Measurements from ENCODE around the gene SPN. TPM values are rescaled to one million over a fixed set of nuclear protein-coding genes. Genes with fewer than 3 reads are reported as not detected.

SPN gene
- total and polyA plus RNA-seq, 12 donors = 0.29 to 12.6 (median 1.7) TPM

GRCh38 chr16:29641561-29641960 lies 21.5 kb upstream of the SPN start:
- intact Hi-C loops (cut with DNase I) = no loop called here

GRCh38 chr16:29643596-29643995 lies 19.5 kb upstream of the SPN start:
- H3K9me3 ChIP-seq = no peaks in the 10 kb centered on the region
- peaks cover 0 to 35% (median 0%) of the 10 kb centered on the region in 9 donors for H3K4me1 ChIP-seq
- H3K36me3 ChIP-seq = no peaks in the 10 kb centered on the region
- 91 to 94% methylated on average over 7 of the region's 7 CpGs for WGBS, 2 donors
- no peak for DNase-seq
- no peak overlapping the region for H3K27ac ChIP-seq
- TF ChIP-seq, protein P1, sequence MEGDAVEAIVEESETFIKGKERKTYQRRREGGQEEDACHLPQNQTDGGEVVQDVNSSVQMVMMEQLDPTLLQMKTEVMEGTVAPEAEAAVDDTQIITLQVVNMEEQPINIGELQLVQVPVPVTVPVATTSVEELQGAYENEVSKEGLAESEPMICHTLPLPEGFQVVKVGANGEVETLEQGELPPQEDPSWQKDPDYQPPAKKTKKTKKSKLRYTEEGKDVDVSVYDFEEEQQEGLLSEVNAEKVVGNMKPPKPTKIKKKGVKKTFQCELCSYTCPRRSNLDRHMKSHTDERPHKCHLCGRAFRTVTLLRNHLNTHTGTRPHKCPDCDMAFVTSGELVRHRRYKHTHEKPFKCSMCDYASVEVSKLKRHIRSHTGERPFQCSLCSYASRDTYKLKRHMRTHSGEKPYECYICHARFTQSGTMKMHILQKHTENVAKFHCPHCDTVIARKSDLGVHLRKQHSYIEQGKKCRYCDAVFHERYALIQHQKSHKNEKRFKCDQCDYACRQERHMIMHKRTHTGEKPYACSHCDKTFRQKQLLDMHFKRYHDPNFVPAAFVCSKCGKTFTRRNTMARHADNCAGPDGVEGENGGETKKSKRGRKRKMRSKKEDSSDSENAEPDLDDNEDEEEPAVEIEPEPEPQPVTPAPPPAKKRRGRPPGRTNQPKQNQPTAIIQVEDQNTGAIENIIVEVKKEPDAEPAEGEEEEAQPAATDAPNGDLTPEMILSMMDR (IDR thresholded peaks at IDR 0.05) = no peak
- H3K4me3 ChIP-seq = no peak overlapping the region
- intact Hi-C loops (cut with DNase I) = no loop called here
- no peak for ATAC-seq
- H3K27me3 ChIP-seq = no peaks in the 10 kb centered on the region

More at GRCh38 chr16:29641561-29641960, 21.5 kb upstream of the SPN start:
- 56 to 61% methylated on average over 3 of the region's 3 CpGs for WGBS, 2 donors
- no peaks in the 10 kb centered on the region for H3K27me3 ChIP-seq
- H3K9me3 ChIP-seq = no peaks in the 10 kb centered on the region
- peaks cover 0 to 35% (median 0%) of the 10 kb centered on the region in 9 donors for H3K4me1 ChIP-seq
- TF ChIP-seq, protein P1 (IDR thresholded peaks at IDR 0.05) = peak in 1 of 9 donors; percentile 15
- no peak overlapping the region for H3K4me3 ChIP-seq
- no peak for DNase-seq
- ATAC-seq = no peak
- no peak overlapping the region for H3K27ac ChIP-seq
- no peaks in the 10 kb centered on the region for H3K36me3 ChIP-seq

DNA sequence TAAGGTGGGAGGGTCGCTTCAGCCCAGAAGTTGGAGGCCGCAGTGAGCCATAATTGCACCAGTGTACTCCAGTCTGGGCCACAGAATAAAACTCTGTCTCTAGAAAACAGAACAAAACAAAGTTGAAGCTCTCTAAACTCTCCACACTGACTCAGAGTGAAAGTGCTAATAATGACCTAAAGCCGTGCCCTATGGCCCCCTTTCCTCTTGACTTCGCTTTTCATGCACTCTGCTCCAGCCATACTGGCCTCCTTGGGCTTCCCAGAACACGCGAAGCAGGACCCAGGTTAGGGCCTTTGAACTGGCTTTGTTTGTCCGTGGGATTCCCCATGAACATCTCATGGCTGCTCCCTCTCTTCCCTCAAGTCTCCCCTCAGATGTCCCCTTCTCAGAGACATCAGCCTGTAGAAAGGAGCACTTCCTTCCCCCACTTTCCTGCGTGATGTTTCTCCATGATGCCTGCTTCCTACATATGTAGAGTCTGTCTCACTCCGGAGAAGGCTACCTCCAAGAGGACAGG lies 18.6 kb upstream of the SPN start:
- Histone ChIP-seq H3K36me3 (no peaks in the 10 kb centered on the region), H3K9me3 (no peaks in the 10 kb centered on the region), H3K4me1 (peaks cover 0 to 35% (median 0%) of the 10 kb centered on the region in 9 donors), H3K4me3 (no peak overlapping the region), H3K27me3 (no peaks in the 10 kb centered on the region), H3K27ac (peak overlapping the region in 1 of 10 donors; percentile 73)
- intact Hi-C loops (cut with DNase I) = no loop called here
- no peak for DNase-seq
- 83 to 87% methylated on average over 9 of the region's 9 CpGs for WGBS, 2 donors
- peak in 3 of 8 donors; percentile 31 to 44 (median 38) for ATAC-seq
- TF ChIP-seq, protein P1 (IDR thresholded peaks at IDR 0.05) = no peak

GRCh38 chr16:29644973-29645693 lies 17.9 kb upstream of the SPN start:
- ATAC-seq (no peak), DNase-seq (no peak)
- Histone ChIP-seq H3K27me3 (no peaks in the 10 kb centered on the region), H3K4me3 (no peak overlapping the region), H3K4me1 (peaks cover 0 to 41% (median 0%) of the 10 kb centered on the region in 9 donors), H3K27ac (peak overlapping the region in 1 of 10 donors; percentile 73), H3K36me3 (no peaks in the 10 kb centered on the region), H3K9me3 (no peaks in the 10 kb centered on the region)
- WGBS, 2 donors = 72% methylated on average over 4 of the region's 4 CpGs
- intact Hi-C loops (cut with DNase I) = no loop called here
- TF ChIP-seq, protein P1 (IDR thresholded peaks at IDR 0.05) = no peak

Measured in heart right ventricle (tissue), 16 donors.